Body of pancreas (tissue), 4 donors: Measurements from ENCODE around the gene IKZF1.

Source experiments
- POLR2A ChIP-seq, 3 donors: fragments of 450-650 bp; IDR thresholded peaks; one replicate each; pipeline ENCODE4 v1.6.1; 2016; ENCODE audit warnings: antibody characterized with exemption in 3 of 3, mild to moderate bottlenecking in 2 of 3
- TF ChIP-seq, protein P1 (sequence below), 7 experiments: fragments of 450-650 bp in 4 of 7; fragments of 200-600 bp in 3 of 7; sonication (generic) in 3 of 7; IDR thresholded peaks; one replicate each; pipeline ENCODE4 v1.5.1; 2016 to 2019; ENCODE audit warnings: antibody characterized with exemption in 7 of 7

DNA sequence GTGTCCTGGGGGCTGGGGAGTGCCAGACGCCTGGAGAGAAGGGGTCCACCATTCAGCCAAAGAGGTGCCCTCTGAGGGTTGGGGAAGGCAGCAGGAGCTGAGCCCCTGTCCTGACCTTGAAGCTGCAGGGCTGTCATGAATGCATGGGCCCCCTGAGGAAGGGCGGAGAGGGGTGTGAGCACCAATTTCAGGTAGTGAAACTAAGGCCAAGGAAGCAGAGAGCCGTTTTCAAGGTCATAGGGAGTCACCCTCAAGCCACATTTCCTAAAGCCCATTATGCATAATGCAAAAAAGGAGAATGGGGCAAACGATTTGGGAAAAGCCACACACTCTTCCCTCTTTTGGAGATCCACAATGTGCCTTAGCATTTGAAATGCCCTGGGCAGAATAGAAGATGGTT is 108.5 kb downstream of the IKZF1 start:
- TF ChIP-seq, protein P1, sequence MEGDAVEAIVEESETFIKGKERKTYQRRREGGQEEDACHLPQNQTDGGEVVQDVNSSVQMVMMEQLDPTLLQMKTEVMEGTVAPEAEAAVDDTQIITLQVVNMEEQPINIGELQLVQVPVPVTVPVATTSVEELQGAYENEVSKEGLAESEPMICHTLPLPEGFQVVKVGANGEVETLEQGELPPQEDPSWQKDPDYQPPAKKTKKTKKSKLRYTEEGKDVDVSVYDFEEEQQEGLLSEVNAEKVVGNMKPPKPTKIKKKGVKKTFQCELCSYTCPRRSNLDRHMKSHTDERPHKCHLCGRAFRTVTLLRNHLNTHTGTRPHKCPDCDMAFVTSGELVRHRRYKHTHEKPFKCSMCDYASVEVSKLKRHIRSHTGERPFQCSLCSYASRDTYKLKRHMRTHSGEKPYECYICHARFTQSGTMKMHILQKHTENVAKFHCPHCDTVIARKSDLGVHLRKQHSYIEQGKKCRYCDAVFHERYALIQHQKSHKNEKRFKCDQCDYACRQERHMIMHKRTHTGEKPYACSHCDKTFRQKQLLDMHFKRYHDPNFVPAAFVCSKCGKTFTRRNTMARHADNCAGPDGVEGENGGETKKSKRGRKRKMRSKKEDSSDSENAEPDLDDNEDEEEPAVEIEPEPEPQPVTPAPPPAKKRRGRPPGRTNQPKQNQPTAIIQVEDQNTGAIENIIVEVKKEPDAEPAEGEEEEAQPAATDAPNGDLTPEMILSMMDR (IDR thresholded peaks at IDR 0.05): no peak
- TF ChIP-seq POLR2A (IDR thresholded peaks at IDR 0.05): no peak
